ENCODE data around the gene TOMM7. TPM values are rescaled to one million over a fixed set of nuclear protein-coding genes. Genes with fewer than 3 reads are reported as not detected.
"Not testable (repeated sequence)": the region's sequence is repeated elsewhere in the genome, so short reads cannot be mapped to it uniquely, and the experiment has no call there.

Gene TOMM7
- total RNA-seq, 1 experiment from 2014 or later, result 358 TPM

DNA sequence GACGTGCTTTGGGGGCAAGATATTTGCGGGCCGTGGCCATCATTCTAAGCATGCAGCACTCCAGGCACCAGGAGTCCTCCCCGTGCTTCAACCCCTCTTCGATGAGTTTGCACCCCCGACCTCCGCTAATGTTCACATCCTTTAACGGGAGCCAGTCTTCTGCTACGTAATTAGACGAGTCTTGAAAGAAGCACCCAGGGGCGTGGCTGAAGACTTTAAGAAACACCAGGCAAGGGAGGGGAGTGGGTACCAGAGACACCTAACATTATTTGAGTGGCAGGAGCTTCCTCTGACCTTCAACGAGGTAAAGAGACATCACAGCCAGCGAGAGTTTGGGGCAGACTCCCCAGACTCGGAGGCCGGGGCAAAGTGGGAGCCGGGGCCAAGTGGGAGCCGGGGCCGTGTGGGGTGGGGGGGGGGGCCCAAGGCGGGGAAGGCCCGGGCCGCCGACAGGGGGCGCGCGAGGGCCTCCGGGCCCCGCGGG is 31.1 kb upstream of the TOMM7 start:
- no peak for DNase-seq (ENCODE audit: low spot score)

DNA sequence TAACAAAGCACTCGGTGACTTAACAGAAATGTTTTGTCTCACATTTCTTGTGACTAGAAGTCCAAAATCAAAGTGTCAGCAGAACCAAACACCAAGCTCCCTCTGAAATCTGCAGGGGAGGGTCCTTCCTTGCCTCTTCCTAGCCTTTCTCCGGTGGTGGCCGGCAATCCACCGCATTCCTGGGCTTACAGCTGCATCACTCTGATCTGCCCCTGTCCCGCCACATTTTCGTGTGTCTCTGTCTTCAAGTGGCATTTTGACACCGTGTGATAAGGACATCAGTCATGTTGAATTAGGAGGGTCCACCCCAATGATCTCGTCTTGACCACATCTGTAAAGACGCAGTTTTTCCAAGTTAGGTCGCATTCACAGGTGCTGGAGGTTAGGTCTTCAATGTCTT is 30.5 kb upstream of the TOMM7 start:
- DNase-seq (ENCODE audit: low spot score), result no peak

DNA sequence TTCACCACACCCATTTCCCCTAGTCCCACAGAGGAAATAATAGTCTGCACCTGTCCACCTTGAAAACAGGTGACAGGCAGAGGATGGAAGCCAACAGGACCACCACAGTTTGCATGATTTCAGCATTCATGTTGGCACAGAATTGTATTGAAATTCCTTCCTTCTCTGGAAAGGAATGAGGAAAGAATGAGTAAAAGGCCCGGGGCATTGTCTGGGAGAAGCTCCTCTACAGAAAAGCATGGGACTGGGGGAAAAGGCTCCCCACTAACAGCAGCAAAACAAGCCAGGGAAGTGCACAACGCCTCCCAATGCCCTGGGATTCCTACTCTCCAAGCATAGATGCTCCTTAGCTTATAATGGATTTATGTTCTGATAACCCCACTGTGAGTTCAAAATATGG is 28.5 kb upstream of the TOMM7 start:
- no peak for DNase-seq (ENCODE audit: low spot score)

DNA sequence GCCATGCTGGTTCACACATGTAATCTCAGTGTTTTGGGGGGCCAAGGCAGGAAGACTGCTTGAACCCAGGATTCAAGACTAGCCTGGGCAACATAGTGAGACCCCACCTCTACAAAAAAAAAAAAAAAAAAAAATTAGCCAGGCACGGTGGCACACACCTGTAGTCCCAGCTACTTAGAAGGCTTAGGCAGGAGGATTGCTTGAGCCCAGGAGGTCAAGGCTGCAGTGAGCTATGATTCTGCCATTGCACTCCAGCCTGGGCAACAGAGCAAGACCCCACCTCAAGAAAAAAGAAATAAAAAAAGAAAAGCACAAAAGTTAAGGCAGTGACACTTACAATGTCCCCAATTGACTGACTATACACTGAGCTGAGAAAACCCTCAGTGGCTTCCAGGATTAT is 27.7 kb upstream of the TOMM7 start:
- not testable (repeated sequence) for DNase-seq (ENCODE audit: low spot score)

DNA sequence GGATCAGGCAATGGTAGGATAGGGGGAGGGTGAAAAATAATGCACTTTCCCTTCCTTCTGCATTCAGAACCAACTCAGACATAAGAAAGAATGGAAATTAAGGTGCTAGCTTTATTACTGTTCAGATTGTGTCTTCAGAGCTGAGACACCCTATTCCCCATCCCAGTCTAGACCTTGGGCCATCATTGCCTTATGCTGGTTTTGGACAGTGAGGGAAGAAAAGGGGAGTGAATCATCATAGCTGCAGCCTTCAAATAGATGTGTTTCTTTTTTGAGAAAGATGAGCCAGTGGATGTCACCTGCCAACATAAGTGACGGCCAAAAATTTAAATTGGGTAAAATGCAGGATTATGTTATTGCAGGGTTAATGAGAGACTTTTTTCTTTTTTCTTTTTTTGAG is 27.0 kb upstream of the TOMM7 start:
- DNase-seq (ENCODE audit: low spot score), result no peak

DNA sequence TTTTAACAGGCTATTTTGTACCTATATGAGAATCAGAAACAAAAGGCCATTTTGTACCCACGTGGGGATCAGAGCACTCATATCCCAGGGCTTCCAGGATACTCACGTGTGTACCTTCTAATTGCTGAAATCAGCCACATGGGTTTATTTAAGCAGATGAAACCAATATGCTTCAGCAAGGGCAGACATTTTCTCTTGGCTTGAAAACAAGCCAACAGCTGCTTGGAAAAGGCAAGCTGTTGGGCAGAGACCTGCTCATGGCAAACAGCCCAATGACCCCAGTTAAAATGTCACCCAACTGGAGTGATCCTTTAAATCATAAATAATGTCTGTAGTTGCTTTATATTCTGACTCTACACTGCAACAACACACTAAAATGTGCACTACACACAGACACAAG is 26.5 kb upstream of the TOMM7 start:
- peak; percentile 58 for DNase-seq (ENCODE audit: low spot score)

DNA sequence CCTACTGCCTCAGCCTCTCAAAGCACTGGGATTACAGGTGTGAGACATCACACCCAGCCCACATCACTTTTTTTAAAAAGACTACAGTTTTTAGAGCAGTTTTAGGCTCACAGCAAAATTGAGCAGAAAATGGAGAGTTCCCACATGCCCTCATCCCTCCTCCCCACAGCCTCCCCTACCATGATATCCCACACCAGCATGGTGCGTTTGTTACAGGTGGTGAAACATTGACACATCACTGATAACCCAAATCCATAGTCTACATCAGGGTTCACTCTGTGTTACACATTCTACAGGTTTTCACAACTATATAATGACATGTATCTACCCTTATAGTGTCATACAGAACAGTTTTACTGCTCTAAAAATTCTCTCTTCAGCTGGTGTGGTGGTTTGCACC is 24.3 kb upstream of the TOMM7 start:
- no peak for DNase-seq (ENCODE audit: low spot score)

DNA sequence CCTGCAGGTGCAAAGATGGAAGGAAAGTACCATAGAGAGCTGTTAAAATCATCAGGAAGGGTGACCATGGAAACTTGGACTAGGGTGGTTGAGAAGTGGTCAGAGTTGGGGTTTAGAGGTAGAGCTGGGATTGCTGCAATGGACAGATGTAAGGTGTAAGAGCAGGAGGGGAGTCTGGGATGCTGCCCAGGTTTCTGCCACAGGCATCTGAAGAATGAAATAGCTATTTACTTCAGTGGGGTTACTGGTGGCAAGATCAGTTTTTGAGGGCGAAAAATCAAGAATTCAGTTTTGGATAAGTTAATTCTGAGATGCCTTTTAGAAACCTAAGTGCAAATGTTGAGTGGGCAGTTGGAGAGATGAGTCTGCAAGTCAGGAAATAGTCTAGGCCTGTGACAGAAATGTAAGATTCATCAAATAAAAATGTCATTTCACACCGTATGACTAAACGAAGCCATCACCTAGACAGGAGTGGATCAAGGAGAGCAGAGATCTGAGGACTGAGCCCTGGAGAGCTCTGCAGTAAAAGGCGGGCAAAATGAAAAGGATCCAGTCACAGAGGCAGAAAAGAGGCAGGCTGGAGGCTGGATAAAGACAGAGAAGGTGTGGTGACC is 22.7 kb upstream of the TOMM7 start:
- no peak for DNase-seq (ENCODE audit: low spot score)

DNA sequence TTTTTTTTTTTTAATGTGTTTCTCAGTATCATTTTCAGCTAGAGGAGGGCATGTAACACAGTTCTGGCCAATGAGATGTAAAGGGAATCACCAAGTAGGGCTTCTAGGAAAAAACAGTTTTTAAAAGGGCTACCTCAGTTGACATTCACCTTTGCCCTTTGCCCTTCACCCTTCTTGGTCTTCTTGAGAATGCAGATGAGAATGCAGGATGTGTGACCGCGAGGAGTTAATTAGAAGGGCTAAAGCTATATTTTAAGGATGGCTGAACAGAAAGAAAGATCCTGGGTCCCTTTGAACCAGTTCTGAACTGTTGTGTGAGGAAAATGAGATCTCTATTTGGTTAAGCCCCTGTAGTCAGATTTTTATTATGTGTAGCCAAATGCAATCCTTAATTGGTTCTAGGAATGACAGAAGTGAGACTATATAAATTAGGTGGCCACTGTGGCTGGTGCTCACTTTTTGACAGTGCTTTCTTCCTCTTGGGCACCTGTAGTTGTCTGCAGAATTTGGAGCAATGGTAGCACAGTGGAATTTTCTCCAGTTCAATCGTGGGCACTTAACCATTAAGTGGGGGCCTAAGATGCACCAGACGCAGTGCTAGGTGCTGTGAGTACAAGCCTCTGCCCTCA is 21.1 kb upstream of the TOMM7 start:
- DNase-seq (ENCODE audit: low spot score), result no peak

DNA sequence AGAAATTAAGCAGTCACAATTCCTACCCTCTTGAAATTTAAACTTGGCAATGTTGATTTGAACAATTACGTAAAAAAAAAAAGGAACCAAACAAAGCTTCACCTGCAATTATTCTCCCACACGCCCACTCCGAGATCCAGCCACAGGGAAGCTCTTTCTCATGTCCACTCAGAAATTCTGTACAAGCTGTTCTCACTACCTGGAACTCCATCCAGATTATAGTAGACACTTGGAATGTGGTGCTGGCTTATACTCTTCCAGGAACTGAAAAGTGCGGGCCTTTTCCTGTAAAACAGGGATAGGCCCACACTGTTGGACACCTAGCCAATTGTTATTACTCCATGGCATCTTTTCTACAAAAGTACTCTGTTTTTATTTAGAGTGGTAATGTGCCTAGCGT is 20.3 kb upstream of the TOMM7 start:
- no peak for DNase-seq (ENCODE audit: low spot score)

DNA sequence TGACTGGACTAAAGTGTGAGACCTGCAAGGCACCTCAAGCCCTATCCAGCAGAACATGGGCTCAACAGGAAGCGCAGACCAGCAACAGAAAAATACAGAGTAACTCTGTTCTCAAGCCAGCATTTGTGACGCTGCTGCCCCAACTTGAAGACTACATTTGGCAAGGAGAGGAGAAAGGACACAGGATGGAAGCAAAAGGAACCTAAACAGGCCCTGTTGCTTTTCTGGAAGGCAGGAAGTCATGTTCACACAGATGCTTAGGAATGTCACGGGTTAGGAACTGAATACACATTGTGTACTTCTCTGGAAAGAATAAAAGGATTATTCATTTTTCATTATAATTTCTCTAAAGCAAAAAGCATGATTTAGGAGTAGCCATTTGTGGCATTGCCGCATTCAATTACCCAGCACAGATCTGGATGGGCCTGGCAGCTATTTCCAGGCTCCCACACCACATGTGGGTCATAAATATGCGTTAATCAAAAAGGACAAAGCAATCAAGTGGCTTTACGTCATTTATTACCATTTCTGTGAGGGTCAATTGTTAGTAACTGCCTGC is 19.8 kb upstream of the TOMM7 start:
- no peak for DNase-seq (ENCODE audit: low spot score)

DNA sequence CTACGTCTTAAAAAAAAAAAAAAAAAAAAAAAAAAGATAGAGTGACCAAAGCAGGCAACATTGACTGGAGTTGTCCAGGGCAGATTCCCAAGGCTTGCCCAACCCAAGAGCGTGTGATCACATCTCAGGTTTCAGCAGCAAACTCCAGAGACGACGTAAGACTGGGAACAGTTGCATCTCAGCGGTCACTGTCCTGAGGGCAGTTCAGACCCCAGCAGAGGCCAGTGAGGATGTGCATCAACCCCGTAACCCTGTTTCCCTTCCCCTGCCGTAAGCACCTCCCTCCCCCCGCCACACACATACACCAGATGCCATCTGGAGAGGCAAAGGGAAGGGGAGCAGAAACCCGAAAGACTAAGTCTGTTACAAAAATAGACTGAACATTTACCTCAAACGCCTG is 19.3 kb upstream of the TOMM7 start:
- DNase-seq (ENCODE audit: low spot score), result no peak

DNA sequence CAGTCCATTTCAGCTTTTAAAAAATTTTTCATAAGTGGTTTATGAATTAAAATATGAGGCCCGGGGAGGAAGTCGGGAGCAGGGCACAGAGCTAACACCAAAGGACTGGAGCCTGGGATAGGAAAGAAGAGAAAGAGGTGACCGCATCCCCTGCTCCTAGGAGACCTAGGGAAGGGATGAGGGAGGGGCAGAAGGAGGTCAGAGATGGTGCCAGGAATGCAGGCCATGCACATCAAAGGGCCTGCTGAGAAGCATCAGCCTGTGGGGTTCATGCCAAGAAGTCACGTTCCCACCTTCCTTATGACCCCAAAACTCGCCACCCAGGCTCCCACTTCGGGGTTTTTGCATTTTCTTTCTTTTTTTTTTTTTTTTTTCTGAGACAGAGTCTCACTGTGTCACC is 14.7 kb upstream of the TOMM7 start:
- no peak for DNase-seq (ENCODE audit: low spot score)

DNA sequence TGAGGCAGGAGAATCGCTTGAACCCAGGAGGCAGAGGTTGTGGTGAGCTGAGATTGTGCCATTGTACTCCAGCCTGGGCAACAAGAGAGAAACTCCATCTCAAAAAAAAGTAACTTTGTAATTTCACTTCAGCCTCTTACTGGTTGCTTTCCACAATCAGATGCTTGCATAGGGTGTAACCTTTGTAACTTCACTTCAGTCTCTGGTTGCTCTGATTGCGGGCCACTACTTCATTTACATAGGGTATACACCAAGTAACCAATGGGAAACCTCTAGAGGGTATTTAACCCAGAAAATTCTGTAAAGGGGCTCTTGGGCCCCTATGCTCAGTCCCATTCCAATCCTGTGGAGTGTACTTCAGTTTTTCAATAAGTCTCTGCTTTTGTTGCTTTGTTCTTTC is 13.9 kb upstream of the TOMM7 start:
- not testable (repeated sequence) for DNase-seq (ENCODE audit: low spot score)

DNA sequence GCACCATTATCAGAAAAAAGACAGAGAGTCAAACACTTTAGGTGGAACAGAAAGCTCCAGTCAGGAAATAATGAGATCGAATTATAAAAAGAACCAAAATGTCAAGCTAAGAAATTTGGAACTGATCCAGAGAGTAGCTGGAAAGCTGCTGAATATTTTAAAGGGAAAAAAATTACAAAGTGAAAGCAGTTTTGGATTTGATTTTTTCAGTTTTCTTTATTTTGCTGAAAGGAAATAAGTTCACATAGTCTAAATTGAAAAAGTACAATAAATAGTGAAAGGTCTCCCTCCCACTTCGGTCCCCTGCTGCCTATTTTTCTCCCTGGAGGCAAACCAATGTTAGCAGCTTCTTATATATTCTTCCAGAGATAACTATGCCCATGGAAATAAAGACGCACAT is 11.3 kb upstream of the TOMM7 start:
- no peak for DNase-seq (ENCODE audit: low spot score)

DNA sequence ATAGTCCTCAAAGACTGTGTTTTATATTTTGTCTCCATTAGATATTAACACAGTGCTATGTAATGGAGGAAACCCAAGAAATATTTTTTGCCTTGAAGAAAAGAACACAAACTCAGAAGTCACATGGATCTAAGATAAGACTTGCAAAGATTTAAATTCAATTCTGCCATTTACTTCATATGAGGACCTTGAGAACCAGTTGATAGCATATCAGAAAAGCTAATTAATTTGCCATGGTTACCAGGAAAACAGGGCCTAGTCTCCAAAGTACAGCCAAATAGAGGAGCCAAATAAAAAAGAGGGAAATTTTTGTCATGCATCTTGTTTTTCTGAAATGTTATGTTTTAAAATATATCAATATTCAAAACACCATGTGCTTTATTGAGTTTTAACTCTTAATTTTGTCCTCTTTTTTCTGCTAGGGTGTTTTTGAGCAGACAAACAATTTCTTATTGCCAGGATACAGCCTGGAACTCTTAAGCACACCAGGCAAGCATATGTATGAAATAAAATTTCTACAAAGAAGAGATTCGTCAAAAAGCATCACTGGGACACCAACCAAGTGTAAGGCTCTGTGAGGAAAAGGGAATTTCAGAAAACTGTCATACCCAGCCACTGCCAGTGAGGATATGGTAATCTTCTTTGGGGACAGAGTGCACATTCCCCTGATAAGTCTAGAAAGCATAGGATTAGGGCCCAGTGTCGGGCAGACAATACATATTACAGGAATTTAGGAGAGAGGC is 10.6 kb upstream of the TOMM7 start:
- DNase-seq (ENCODE audit: low spot score), result no peak

DNA sequence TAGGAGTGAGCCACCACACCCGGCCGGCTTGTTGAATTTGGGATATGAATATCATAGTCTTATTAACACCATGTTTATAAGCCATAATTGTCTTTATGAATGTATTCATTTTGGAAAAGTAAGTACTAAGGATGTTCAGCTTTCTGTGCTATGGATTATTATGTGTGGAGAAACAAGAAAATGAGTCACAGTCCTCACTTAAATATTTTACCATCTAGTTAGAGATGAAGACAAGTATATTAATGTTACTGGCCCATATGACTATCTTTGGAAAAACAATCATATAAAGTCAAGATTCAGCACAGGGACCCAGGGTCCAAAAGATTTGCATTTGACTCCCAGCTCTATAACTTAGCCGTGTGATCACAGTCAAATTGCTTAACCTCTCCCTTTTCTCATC is 9.8 kb upstream of the TOMM7 start:
- no peak for DNase-seq (ENCODE audit: low spot score)

DNA sequence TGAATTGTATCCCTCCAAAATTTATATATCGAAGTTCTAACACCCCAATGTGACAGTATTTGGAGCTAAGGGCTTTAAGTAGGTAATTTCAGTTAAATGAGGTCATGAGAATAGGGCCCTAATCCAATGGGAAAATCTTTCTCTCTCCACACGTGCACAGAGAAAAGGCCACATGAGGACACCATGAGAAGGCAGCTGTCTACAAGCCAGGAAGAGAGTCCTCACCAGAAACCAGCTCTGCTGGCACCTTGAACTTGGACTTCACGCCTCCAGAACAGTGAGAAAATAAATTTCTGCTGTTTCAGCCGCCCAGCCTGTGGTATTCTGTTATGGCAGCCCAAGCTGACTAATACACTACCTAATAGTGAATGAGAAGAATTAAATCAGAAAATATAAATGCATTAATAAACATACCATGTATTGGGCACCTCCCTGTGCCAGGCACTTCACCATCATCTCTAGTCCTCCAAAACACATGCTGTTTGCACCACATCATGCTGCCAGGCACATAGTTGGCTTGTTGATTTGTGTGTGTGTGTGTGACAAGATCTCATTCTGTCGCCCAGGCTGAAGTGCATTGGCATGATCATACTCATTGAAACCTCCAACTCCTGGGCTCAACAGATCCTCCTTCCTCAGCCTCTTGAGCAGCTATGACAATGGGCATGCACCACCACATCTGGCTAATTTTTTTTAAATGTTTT is 9.1 kb upstream of the TOMM7 start:
- DNase-seq (ENCODE audit: low spot score), result no peak

DNA sequence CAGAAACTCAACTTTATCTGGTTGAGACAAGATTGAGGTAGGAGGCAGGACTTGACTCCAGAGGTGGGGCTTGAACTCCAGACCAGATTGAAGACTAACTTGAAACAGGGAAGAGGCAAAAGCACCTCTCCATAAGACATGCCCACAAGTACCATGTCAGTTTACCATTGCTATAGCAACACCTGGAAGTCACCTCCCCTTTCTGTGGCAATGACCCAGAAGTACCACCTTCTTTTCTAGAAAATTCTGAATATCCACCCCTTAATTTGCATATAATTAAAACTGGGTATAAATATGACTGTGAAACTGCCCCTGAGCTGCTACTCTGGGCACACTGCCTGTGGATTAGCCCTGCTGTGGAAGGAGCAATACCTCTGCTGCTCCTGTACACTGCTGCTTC is 4.9 kb upstream of the TOMM7 start:
- DNase-seq (ENCODE audit: low spot score), result no peak

DNA sequence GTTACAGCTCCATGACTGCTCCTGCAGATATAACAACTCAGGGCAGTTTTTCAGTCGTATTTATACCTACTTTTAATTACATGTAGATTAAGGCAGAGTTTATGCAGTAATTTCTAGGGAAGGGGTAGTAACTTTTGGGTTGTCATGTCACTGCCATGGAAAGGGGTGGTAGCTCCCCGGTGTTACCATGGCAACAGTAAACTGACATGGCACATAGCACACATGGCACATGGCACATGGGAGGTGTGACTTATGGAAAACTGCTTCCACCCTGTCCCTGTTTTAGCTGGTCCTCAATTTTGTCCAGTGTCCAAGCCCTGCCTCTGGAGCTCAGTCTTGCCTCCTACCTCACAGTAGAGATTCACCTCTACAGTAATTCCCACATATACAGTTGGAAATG is 3.9 kb upstream of the TOMM7 start:
- no peak for DNase-seq (ENCODE audit: low spot score)

DNA sequence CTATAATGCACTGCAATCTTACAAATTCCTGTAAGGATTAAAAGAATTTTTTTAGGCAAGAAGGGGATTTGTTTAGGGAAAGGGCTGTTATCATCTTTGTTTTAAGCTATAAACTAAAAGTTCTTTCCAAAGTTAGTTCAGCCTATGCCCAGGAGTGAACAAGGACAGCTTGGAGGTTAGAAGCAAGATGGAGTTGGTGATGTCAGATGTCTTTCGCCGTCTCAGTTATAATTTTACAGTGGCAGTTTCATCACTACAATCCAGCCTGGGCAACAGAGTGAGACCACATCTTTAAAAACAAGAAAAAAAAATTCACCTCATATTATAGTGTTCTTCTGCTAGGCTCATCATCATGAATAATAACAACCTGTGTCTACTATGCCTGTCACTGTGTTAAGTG is 2.1 kb upstream of the TOMM7 start:
- DNase-seq (ENCODE audit: low spot score), result no peak

DNA sequence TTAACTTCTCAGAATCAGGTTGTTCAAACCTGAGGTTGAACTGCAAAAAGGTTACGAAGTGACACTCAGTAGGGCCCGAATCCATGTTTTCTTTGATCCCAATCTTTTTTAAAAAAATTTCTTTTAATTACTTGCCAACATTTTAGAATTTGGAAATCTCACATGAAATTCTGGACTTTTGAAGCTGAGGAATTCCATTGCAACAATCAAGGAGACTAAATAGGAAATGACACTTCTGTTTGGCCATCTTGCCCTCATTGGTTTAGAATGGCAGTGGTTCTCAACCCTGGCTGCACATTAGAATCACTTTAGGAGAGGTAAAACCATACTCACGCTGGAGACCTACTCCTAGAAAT is 471 bp upstream of the TOMM7 start:
- DNase-seq (ENCODE audit: low spot score), result no peak
